Karpas-422 (cell line): ENCODE measurements around the gene ZDHHC7. TPM values are rescaled to one million over a fixed set of nuclear protein-coding genes. Genes with fewer than 3 reads are reported as not detected.

Source experiments
- DNase-seq: peaks from one replicate; pipeline ENCODE4 v3.0.0-alpha.2; 2015
- H2AFZ ChIP-seq: fragments of 200-600 bp; sonication (generic); 2 replicates; pipeline ENCODE4 v1.6.1; 2014; ENCODE audit warnings: antibody characterized with exemption, low read length, mixed read lengths
- H3K27ac ChIP-seq: fragments of 200-600 bp; sonication (generic); 2 replicates; pipeline ENCODE4 v1.5.1; 2014; ENCODE audit warnings: mild to moderate bottlenecking, low read length, moderate library complexity
- H3K27me3 ChIP-seq: fragments of 200-600 bp; sonication (generic); 2 replicates; pipeline ENCODE4 v1.6.1; 2014; ENCODE audit warnings: low read length, mixed read lengths
- H3K36me3 ChIP-seq: fragments of 200-600 bp; sonication (generic); 2 replicates; pipeline ENCODE4 v1.6.1; 2014; ENCODE audit warnings: low read length, mixed read lengths; ENCODE audit not compliant: insufficient read depth
- H3K4me1 ChIP-seq: fragments of 200-600 bp; sonication (generic); 2 replicates; pipeline ENCODE4 v1.6.1; 2014; ENCODE audit warnings: mild to moderate bottlenecking, low read length, mixed read lengths
- H3K4me2 ChIP-seq: fragments of 200-600 bp; sonication (generic); 2 replicates; pipeline ENCODE4 v1.6.1; 2014; ENCODE audit warnings: low read length, low read depth, mild to moderate bottlenecking; ENCODE audit not compliant: poor library complexity, severe bottlenecking
- H3K4me3 ChIP-seq: fragments of 200-600 bp; sonication (generic); 2 replicates; pipeline ENCODE4 v1.5.1; 2014; ENCODE audit warnings: mild to moderate bottlenecking, antibody characterized with exemption, low read length, mixed read lengths
- H3K79me2 ChIP-seq: fragments of 200-600 bp; sonication (generic); 2 replicates; pipeline ENCODE4 v1.6.1; 2014; ENCODE audit warnings: mild to moderate bottlenecking, low read length, mixed read lengths
- H3K9ac ChIP-seq: fragments of 200-600 bp; sonication (generic); 2 replicates; pipeline ENCODE4 v1.6.0; 2014; ENCODE audit warnings: low read length
- H3K9me2 ChIP-seq: fragments of 200-600 bp; sonication (generic), shearing (Covaris generic); replicated peaks from 2 replicates; pipeline ENCODE4 v1.6.0; 2014; ENCODE audit warnings: mild to moderate bottlenecking, low read length, moderate library complexity; ENCODE audit not compliant: insufficient read depth
- H3K9me3 ChIP-seq: fragments of 300-700, 200-600 bp; sonication (generic); 2 replicates; pipeline ENCODE4 v1.6.1; 2014; ENCODE audit warnings: low read length, mixed read lengths
- H4K20me1 ChIP-seq: fragments of 200-600 bp; sonication (generic); 2 replicates; pipeline ENCODE4 v1.6.1; 2014; ENCODE audit warnings: mild to moderate bottlenecking, antibody characterized with exemption, low read length, low read depth; ENCODE audit not compliant: insufficient read depth
- total RNA-seq: library from RNA; depleted of rRNA; stranded (reverse); fragments of >200 nt; shearing (Covaris generic); gene quantifications from 2 replicates; pipeline ENCODE4 v1.2.3, GENCODE V29; 2014; ENCODE audit warnings: low replicate concordance

ZDHHC7 gene
- total RNA-seq, 1 experiment from 2014 or later: 22.5 TPM

DNA sequence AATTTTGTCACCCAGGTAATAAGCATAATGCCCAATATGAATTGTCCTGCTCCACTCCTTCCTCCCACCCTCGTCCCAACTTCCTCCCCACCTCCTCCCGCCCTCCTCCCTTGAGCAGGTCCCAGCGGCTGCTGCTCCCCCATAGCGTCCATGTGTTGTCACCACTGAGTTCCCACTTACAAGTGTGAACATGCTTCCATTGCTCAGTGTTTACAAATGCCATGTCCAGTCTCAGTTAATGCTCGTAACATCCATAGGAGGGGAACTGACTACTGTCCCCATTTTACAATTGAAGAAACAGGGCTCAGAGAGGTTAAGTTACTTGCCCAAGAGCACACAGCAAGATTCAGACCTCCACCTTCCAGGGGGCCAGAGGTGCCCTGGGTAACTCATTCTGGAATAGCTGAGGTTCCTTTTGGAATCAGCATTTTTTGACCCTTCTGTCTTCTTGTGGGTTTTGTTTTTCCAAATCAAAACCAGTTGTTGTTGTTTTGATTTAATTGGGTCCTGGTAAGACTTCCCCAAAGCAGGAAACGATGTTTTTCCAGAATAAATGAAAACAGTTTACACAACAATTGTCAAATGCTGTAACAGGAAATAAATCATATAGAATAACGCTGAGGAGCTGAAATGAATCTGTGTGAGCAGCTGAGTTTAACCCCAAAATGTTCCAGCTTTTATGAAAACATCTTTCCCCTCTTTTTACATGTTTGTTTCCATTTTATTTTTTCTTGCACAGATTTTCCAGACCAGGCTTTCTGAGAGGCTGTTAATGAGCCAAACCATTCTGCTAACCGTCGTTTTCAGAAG lies 73.9 kb downstream of the ZDHHC7 start:
- no peak for DNase-seq
- H4K20me1 ChIP-seq: no peaks in the 10 kb centered on the region
- no peak overlapping the region for H3K4me2 ChIP-seq
- no peaks in the 10 kb centered on the region for H3K4me1 ChIP-seq
- H2AFZ ChIP-seq: no peak overlapping the region
- H3K79me2 ChIP-seq: no peaks in the 10 kb centered on the region
- no peak overlapping the region for H3K4me3 ChIP-seq
- H3K27me3 ChIP-seq: no peaks in the 10 kb centered on the region
- H3K27ac ChIP-seq: no peak overlapping the region
- no peak overlapping the region for H3K9ac ChIP-seq
- H3K36me3 ChIP-seq: no peaks in the 10 kb centered on the region
- no peaks in the 10 kb centered on the region for H3K9me2 ChIP-seq
- no peaks in the 10 kb centered on the region for H3K9me3 ChIP-seq

GRCh38 chr16:84933774-84934631 lies 77.3 kb downstream of the ZDHHC7 start:
- no peak overlapping the region for H3K27ac ChIP-seq
- no peaks in the 10 kb centered on the region for H3K79me2 ChIP-seq
- H3K4me3 ChIP-seq: no peak overlapping the region
- H3K9me2 ChIP-seq: no peaks in the 10 kb centered on the region
- no peaks in the 10 kb centered on the region for H3K9me3 ChIP-seq
- no peaks in the 10 kb centered on the region for H3K36me3 ChIP-seq
- H4K20me1 ChIP-seq: no peaks in the 10 kb centered on the region
- no peak overlapping the region for H3K9ac ChIP-seq
- no peak for DNase-seq
- no peak overlapping the region for H3K4me2 ChIP-seq
- H3K4me1 ChIP-seq: no peaks in the 10 kb centered on the region
- no peaks in the 10 kb centered on the region for H3K27me3 ChIP-seq
- no peak overlapping the region for H2AFZ ChIP-seq

DNA sequence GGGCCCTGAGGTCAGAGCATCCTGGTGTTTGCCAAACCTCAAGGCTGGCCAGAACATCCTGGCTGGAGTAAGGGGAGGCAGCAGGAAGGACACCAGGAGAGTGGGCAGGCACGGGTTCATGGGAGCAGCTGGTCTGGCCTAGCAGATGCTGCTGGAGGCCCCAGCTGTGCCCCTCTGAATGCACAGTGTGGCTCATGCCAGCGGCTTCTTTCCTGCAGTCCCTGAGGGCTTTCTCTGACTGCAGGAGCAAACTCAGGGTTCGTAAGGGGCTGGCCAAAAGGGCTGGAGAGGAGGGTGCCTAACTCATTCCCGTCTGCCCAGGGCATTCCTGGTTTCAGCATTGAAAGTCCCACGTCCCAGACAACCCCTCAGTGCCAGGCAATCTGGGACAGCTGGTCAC lies 78.7 kb downstream of the ZDHHC7 start:
- H3K79me2 ChIP-seq: no peaks in the 10 kb centered on the region
- H3K9me3 ChIP-seq: no peaks in the 10 kb centered on the region
- H3K4me2 ChIP-seq: no peak overlapping the region
- H4K20me1 ChIP-seq: no peaks in the 10 kb centered on the region
- H3K36me3 ChIP-seq: no peaks in the 10 kb centered on the region
- H3K27me3 ChIP-seq: no peaks in the 10 kb centered on the region
- H3K4me1 ChIP-seq: no peaks in the 10 kb centered on the region
- no peak overlapping the region for H3K27ac ChIP-seq
- no peak overlapping the region for H3K9ac ChIP-seq
- no peak overlapping the region for H2AFZ ChIP-seq
- DNase-seq: no peak
- no peak overlapping the region for H3K4me3 ChIP-seq
- H3K9me2 ChIP-seq: no peaks in the 10 kb centered on the region

DNA sequence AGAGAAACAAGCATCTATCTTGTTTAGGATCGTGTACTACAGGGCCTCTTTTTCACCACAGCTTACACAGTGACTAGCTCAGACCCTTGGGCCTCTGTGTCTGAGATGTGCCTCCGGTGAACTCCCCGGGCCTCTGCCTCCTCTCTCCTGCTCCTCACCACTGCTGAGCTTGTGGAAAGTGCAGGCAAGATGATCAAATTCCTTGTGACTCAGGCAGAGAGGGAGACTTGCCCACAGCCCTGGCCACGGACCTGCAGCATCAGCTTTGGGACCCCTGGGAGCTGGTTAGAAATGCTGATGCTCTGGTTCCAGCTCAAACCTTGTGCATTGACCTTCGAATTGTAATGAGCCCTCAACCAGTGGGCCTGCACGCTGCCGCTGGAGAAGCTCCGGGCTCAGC lies 79.8 kb downstream of the ZDHHC7 start:
- Histone ChIP-seq H3K4me3 (no peak overlapping the region), H4K20me1 (no peaks in the 10 kb centered on the region), H3K36me3 (no peaks in the 10 kb centered on the region), H3K27me3 (no peaks in the 10 kb centered on the region), H3K9ac (no peak overlapping the region), H3K4me1 (no peaks in the 10 kb centered on the region), H3K79me2 (no peaks in the 10 kb centered on the region), H2AFZ (no peak overlapping the region), H3K27ac (no peak overlapping the region), H3K9me3 (no peaks in the 10 kb centered on the region), H3K9me2 (no peaks in the 10 kb centered on the region), H3K4me2 (no peak overlapping the region)
- DNase-seq: no peak

GRCh38 chr16:84931107-84931494 lies 80.2 kb downstream of the ZDHHC7 start:
- no peak overlapping the region for H2AFZ ChIP-seq
- no peak overlapping the region for H3K4me3 ChIP-seq
- no peaks in the 10 kb centered on the region for H3K36me3 ChIP-seq
- no peaks in the 10 kb centered on the region for H3K4me1 ChIP-seq
- no peaks in the 10 kb centered on the region for H3K9me2 ChIP-seq
- no peaks in the 10 kb centered on the region for H3K27me3 ChIP-seq
- no peak overlapping the region for H3K9ac ChIP-seq
- H3K27ac ChIP-seq: no peak overlapping the region
- H3K9me3 ChIP-seq: no peaks in the 10 kb centered on the region
- H4K20me1 ChIP-seq: no peaks in the 10 kb centered on the region
- H3K4me2 ChIP-seq: no peak overlapping the region
- DNase-seq: no peak
- no peaks in the 10 kb centered on the region for H3K79me2 ChIP-seq

DNA sequence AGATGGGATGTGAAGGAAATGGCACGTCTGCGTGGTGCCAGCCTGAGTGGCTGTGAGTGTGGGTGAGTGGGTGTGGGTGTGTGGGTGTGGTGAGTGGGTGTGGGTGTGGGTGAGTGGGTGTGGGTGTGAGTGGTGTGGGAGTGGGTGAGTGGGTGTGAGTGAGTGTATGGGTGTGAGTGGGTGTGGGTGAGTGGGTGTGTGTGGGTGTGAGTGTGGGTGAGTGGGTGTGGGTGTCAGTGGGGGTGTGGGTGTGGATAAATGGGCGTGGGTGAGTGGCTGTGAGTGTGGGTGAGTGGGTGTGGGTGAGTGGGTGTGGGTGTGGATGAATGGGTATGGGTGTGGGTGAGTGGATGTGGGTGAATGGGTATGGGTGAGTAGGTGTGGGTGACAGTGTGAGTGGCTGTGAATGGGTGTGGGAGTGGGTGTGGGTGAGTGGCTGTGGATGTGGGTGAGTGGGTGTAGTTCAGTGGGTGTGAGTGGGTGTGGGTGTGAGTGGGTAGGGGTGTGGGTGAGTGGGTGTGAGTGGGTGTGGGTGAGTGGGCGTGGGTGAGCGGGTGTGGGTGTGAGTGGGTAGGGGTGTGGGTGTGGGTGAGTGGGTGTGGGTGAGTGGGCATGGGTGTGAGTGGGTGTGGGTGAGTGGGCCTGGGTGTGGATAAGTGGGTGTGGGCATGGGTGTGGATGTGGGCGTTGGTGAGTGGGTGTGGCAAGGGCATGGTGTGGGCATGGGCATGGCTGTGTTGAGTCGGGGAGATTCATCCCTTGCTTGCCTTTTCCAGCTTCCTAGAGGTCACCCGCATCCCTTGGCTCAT lies 80.8 kb downstream of the ZDHHC7 start:
- no peak overlapping the region for H3K4me3 ChIP-seq
- no peak overlapping the region for H3K4me2 ChIP-seq
- DNase-seq: no peak
- no peaks in the 10 kb centered on the region for H3K36me3 ChIP-seq
- no peak overlapping the region for H3K27ac ChIP-seq
- no peaks in the 10 kb centered on the region for H3K9me3 ChIP-seq
- H3K4me1 ChIP-seq: no peaks in the 10 kb centered on the region
- no peak overlapping the region for H2AFZ ChIP-seq
- H3K9me2 ChIP-seq: no peaks in the 10 kb centered on the region
- H4K20me1 ChIP-seq: peaks cover under 1% of the 10 kb centered on the region; the same call in 1 of the 2 replicates
- no peaks in the 10 kb centered on the region for H3K27me3 ChIP-seq
- H3K79me2 ChIP-seq: no peaks in the 10 kb centered on the region
- H3K9ac ChIP-seq: no peak overlapping the region

- Histone ChIP-seq H3K27ac (no peak overlapping the region), H2AFZ (no peak overlapping the region), H3K27me3 (no peaks in the 10 kb centered on the region), H4K20me1 (peaks cover 6% of the 10 kb centered on the region; the same call in 1 of the 2 replicates), H3K4me3 (no peak overlapping the region), H3K36me3 (no peaks in the 10 kb centered on the region), H3K9ac (no peak overlapping the region), H3K79me2 (no peaks in the 10 kb centered on the region), H3K9me3 (no peaks in the 10 kb centered on the region), H3K9me2 (no peaks in the 10 kb centered on the region), H3K4me2 (no peak overlapping the region), H3K4me1 (no peaks in the 10 kb centered on the region)
- no peak for DNase-seq
These were observed 81.7 kb downstream of the ZDHHC7 start for GRCh38 chr16:84929421-84930297.
